OCI-LY1 (cell line): ENCODE data around the gene SCUBE2.

ENCODE experiments used
- H2AFZ ChIP-seq: fragments of 200-600 bp; sonication (generic), shearing (Covaris generic); 2 replicates; pipeline ENCODE4 v1.6.0; 2014; ENCODE audit warnings: antibody characterized with exemption, mild to moderate bottlenecking, low read length
- H3F3A ChIP-seq: fragments of 200-600 bp; sonication (generic), shearing (Covaris generic); 2 replicates; pipeline ENCODE4 v1.6.0; 2014; ENCODE audit warnings: mild to moderate bottlenecking, antibody characterized with exemption, low read length, moderate library complexity; ENCODE audit not compliant: insufficient read depth
- H3K27ac ChIP-seq: fragments of 200-600 bp; sonication (generic); 2 replicates; pipeline ENCODE4 v1.5.1; 2014; ENCODE audit warnings: low read length, mixed run types, mild to moderate bottlenecking, low read depth; ENCODE audit not compliant: poor library complexity, severe bottlenecking
- H3K27me3 ChIP-seq: fragments of 200-600 bp; sonication (generic); 2 replicates; pipeline ENCODE4 v1.6.0; 2014; ENCODE audit warnings: antibody characterized with exemption, mild to moderate bottlenecking, low read length, moderate library complexity; ENCODE audit not compliant: insufficient read depth
- H3K36me3 ChIP-seq: fragments of 200-600 bp; sonication (generic); 2 replicates; pipeline ENCODE4 v1.6.1; 2014; ENCODE audit warnings: mild to moderate bottlenecking, antibody characterized with exemption, low read length, moderate library complexity, mixed read lengths; ENCODE audit not compliant: insufficient read depth
- H3K4me1 ChIP-seq: fragments of 200-600 bp; sonication (generic); 2 replicates; pipeline ENCODE4 v1.5.1; 2014; ENCODE audit warnings: mild to moderate bottlenecking, low read length, moderate library complexity; ENCODE audit not compliant: insufficient read depth, severe bottlenecking
- H3K4me2 ChIP-seq: fragments of 200-600 bp; sonication (generic), shearing (Covaris generic); 2 replicates; pipeline ENCODE4 v1.6.1; 2014; ENCODE audit warnings: low read length
- H3K4me3 ChIP-seq: fragments of 200-600 bp; sonication (generic); 2 replicates; pipeline ENCODE4 v1.5.1; 2014; ENCODE audit warnings: low read length, low read depth, mild to moderate bottlenecking, mixed read lengths; ENCODE audit not compliant: poor library complexity, severe bottlenecking
- H3K79me2 ChIP-seq: fragments of 200-600 bp; shearing (Covaris generic); 2 replicates; pipeline ENCODE4 v1.6.1; 2016; ENCODE audit warnings: mixed run types, low read length, mixed read lengths; ENCODE audit not compliant: insufficient read depth
- H3K9ac ChIP-seq: fragments of 200-600 bp; sonication (generic), shearing (Covaris generic); 2 replicates; pipeline ENCODE4 v1.6.1; 2014; ENCODE audit warnings: mild to moderate bottlenecking, low read length, mixed read lengths
- H3K9me2 ChIP-seq: fragments of 200-600 bp; sonication (generic), shearing (Covaris generic); 2 replicates; pipeline ENCODE4 v1.6.1; 2014; ENCODE audit warnings: low read depth, mild to moderate bottlenecking, low read length, mixed read lengths
- H3K9me3 ChIP-seq: fragments of 200-600 bp; shearing (Covaris generic); 2 replicates; pipeline ENCODE4 v1.6.1; 2014; ENCODE audit warnings: low read length, mixed read lengths
- H4K20me1 ChIP-seq: fragments of 200-600 bp; sonication (generic), shearing (Covaris generic); 2 replicates; pipeline ENCODE4 v1.6.0; 2016; ENCODE audit warnings: mild to moderate bottlenecking, low read length; ENCODE audit not compliant: insufficient read depth
- EZH2 ChIP-seq: fragments of 200-600 bp; sonication (generic), shearing (Covaris generic); IDR thresholded peaks from 2 replicates; pipeline ENCODE4 v1.8.0; 2017; ENCODE audit warnings: borderline replicate concordance, mixed run types, mild to moderate bottlenecking, antibody characterized with exemption, low read length, moderate library complexity, mixed read lengths
- TF ChIP-seq, protein P1 (sequence below): fragments of 200-600 bp; sonication (generic), shearing (Covaris generic); IDR thresholded peaks from 2 replicates; pipeline ENCODE4 v1.5.1; 2017; ENCODE audit warnings: mild to moderate bottlenecking, antibody characterized with exemption, low read length, moderate library complexity, mixed read lengths

Gene SCUBE2

GRCh38 chr11:9138612-9139579 is 47.5 kb upstream of the SCUBE2 start:
- H3K36me3 ChIP-seq = no peaks in the 10 kb centered on the region
- H4K20me1 ChIP-seq = no peaks in the 10 kb centered on the region
- no peak for TF ChIP-seq EZH2
- TF ChIP-seq, protein P1, sequence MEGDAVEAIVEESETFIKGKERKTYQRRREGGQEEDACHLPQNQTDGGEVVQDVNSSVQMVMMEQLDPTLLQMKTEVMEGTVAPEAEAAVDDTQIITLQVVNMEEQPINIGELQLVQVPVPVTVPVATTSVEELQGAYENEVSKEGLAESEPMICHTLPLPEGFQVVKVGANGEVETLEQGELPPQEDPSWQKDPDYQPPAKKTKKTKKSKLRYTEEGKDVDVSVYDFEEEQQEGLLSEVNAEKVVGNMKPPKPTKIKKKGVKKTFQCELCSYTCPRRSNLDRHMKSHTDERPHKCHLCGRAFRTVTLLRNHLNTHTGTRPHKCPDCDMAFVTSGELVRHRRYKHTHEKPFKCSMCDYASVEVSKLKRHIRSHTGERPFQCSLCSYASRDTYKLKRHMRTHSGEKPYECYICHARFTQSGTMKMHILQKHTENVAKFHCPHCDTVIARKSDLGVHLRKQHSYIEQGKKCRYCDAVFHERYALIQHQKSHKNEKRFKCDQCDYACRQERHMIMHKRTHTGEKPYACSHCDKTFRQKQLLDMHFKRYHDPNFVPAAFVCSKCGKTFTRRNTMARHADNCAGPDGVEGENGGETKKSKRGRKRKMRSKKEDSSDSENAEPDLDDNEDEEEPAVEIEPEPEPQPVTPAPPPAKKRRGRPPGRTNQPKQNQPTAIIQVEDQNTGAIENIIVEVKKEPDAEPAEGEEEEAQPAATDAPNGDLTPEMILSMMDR = no peak
- no peaks in the 10 kb centered on the region for H3K27me3 ChIP-seq
- no peaks in the 10 kb centered on the region for H3K4me1 ChIP-seq
- no peak overlapping the region for H3K4me2 ChIP-seq
- H3K79me2 ChIP-seq = no peaks in the 10 kb centered on the region
- no peak overlapping the region for H2AFZ ChIP-seq
- no peaks in the 10 kb centered on the region for H3F3A ChIP-seq
- no peak overlapping the region for H3K9ac ChIP-seq
- H3K9me3 ChIP-seq = no peaks in the 10 kb centered on the region
- H3K27ac ChIP-seq = no peak overlapping the region
- no peaks in the 10 kb centered on the region for H3K9me2 ChIP-seq
- no peak overlapping the region for H3K4me3 ChIP-seq

GRCh38 chr11:9138133-9138453 is 46.7 kb upstream of the SCUBE2 start:
- Histone ChIP-seq H3K79me2 (no peaks in the 10 kb centered on the region), H3K36me3 (no peaks in the 10 kb centered on the region), H3K9ac (no peak overlapping the region), H3K4me3 (no peak overlapping the region), H4K20me1 (no peaks in the 10 kb centered on the region), H3K4me2 (no peak overlapping the region), H3K27ac (no peak overlapping the region), H2AFZ (no peak overlapping the region), H3F3A (no peaks in the 10 kb centered on the region), H3K9me2 (no peaks in the 10 kb centered on the region), H3K4me1 (no peaks in the 10 kb centered on the region), H3K27me3 (no peaks in the 10 kb centered on the region), H3K9me3 (no peaks in the 10 kb centered on the region)
- no peak for TF ChIP-seq EZH2
- TF ChIP-seq, protein P1 = no peak

GRCh38 chr11:9137293-9138132 is 46.1 kb upstream of the SCUBE2 start:
- Histone ChIP-seq H4K20me1 (no peaks in the 10 kb centered on the region), H3K4me3 (no peak overlapping the region), H2AFZ (no peak overlapping the region), H3K4me1 (no peaks in the 10 kb centered on the region), H3K4me2 (no peak overlapping the region), H3K36me3 (no peaks in the 10 kb centered on the region), H3F3A (no peaks in the 10 kb centered on the region), H3K27me3 (no peaks in the 10 kb centered on the region), H3K9me2 (no peaks in the 10 kb centered on the region), H3K9ac (no peak overlapping the region), H3K79me2 (no peaks in the 10 kb centered on the region), H3K9me3 (no peaks in the 10 kb centered on the region), H3K27ac (no peak overlapping the region)
- TF ChIP-seq EZH2 = no peak
- TF ChIP-seq, protein P1 = peak; percentile 97
